OCI-LY1 (cell line): ENCODE results near the gene KMT2A.

Source experiments
- H2AFZ ChIP-seq: fragments of 200-600 bp; sonication (generic), shearing (Covaris generic); 2 replicates; pipeline ENCODE4 v1.6.0; 2014; ENCODE audit warnings: antibody characterized with exemption, mild to moderate bottlenecking, low read length
- H3F3A ChIP-seq: fragments of 200-600 bp; sonication (generic), shearing (Covaris generic); 2 replicates; pipeline ENCODE4 v1.6.0; 2014; ENCODE audit warnings: mild to moderate bottlenecking, antibody characterized with exemption, low read length, moderate library complexity; ENCODE audit not compliant: insufficient read depth
- H3K27ac ChIP-seq: fragments of 200-600 bp; sonication (generic); 2 replicates; pipeline ENCODE4 v1.5.1; 2014; ENCODE audit warnings: low read length, mixed run types, mild to moderate bottlenecking, low read depth; ENCODE audit not compliant: poor library complexity, severe bottlenecking
- H3K27me3 ChIP-seq: fragments of 200-600 bp; sonication (generic); 2 replicates; pipeline ENCODE4 v1.6.0; 2014; ENCODE audit warnings: antibody characterized with exemption, mild to moderate bottlenecking, low read length, moderate library complexity; ENCODE audit not compliant: insufficient read depth
- H3K36me3 ChIP-seq: fragments of 200-600 bp; sonication (generic); 2 replicates; pipeline ENCODE4 v1.6.1; 2014; ENCODE audit warnings: mild to moderate bottlenecking, antibody characterized with exemption, low read length, moderate library complexity, mixed read lengths; ENCODE audit not compliant: insufficient read depth
- H3K4me1 ChIP-seq: fragments of 200-600 bp; sonication (generic); 2 replicates; pipeline ENCODE4 v1.5.1; 2014; ENCODE audit warnings: mild to moderate bottlenecking, low read length, moderate library complexity; ENCODE audit not compliant: insufficient read depth, severe bottlenecking
- H3K4me2 ChIP-seq: fragments of 200-600 bp; sonication (generic), shearing (Covaris generic); 2 replicates; pipeline ENCODE4 v1.6.1; 2014; ENCODE audit warnings: low read length
- H3K4me3 ChIP-seq: fragments of 200-600 bp; sonication (generic); 2 replicates; pipeline ENCODE4 v1.5.1; 2014; ENCODE audit warnings: low read length, low read depth, mild to moderate bottlenecking, mixed read lengths; ENCODE audit not compliant: poor library complexity, severe bottlenecking
- H3K79me2 ChIP-seq: fragments of 200-600 bp; shearing (Covaris generic); 2 replicates; pipeline ENCODE4 v1.6.1; 2016; ENCODE audit warnings: mixed run types, low read length, mixed read lengths; ENCODE audit not compliant: insufficient read depth
- H3K9ac ChIP-seq: fragments of 200-600 bp; sonication (generic), shearing (Covaris generic); 2 replicates; pipeline ENCODE4 v1.6.1; 2014; ENCODE audit warnings: mild to moderate bottlenecking, low read length, mixed read lengths
- H3K9me2 ChIP-seq: fragments of 200-600 bp; sonication (generic), shearing (Covaris generic); 2 replicates; pipeline ENCODE4 v1.6.1; 2014; ENCODE audit warnings: low read depth, mild to moderate bottlenecking, low read length, mixed read lengths
- H3K9me3 ChIP-seq: fragments of 200-600 bp; shearing (Covaris generic); 2 replicates; pipeline ENCODE4 v1.6.1; 2014; ENCODE audit warnings: low read length, mixed read lengths
- H4K20me1 ChIP-seq: fragments of 200-600 bp; sonication (generic), shearing (Covaris generic); 2 replicates; pipeline ENCODE4 v1.6.0; 2016; ENCODE audit warnings: mild to moderate bottlenecking, low read length; ENCODE audit not compliant: insufficient read depth
- EZH2 ChIP-seq: fragments of 200-600 bp; sonication (generic), shearing (Covaris generic); IDR thresholded peaks from 2 replicates; pipeline ENCODE4 v1.8.0; 2017; ENCODE audit warnings: borderline replicate concordance, mixed run types, mild to moderate bottlenecking, antibody characterized with exemption, low read length, moderate library complexity, mixed read lengths
- TF ChIP-seq, protein P1 (sequence below): fragments of 200-600 bp; sonication (generic), shearing (Covaris generic); IDR thresholded peaks from 2 replicates; pipeline ENCODE4 v1.5.1; 2017; ENCODE audit warnings: mild to moderate bottlenecking, antibody characterized with exemption, low read length, moderate library complexity, mixed read lengths

Gene KMT2A

DNA sequence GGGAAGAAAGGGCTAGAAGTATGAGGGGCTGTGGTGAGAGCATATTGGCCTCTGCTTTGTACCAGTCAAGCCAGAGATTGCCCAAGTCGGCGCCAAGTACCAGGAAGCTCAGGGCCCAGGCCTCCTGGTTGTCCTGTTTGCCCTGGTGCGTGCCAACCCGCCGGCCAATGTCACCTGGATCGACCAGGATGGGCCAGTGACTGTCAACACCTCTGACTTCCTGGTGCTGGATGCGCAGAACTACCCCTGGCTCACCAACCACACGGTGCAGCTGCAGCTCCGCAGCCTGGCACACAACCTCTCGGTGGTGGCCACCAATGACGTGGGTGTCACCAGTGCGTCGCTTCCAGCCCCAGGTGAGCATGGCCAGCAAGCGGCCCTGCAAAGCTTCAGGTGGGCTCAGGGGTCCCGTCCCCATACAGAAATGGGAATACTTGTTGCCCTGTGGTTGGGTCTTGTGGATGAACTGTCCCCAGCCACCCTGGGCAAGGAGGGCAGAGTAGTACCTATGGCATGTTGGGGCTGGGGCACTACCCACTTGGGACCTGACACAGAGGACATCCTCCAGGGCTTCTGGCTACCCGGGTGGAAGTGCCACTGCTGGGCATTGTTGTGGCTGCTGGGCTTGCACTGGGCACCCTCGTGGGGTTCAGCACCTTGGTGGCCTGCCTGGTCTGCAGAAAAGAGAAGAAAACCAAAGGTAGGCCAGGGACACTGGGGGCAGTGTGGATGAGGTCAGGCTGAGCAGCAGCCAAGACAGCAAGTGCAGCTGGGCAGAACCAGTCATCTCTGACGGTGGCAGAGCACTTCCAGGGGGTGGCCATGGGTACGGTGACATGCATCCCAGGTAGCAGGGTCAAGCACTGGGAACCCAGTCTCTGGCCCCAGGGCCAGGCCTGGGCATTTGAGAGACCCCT is 96.8 kb downstream of the KMT2A start:
- Histone ChIP-seq H2AFZ (no peak overlapping the region), H3K79me2 (no peaks in the 10 kb centered on the region), H3F3A (no peaks in the 10 kb centered on the region), H3K9ac (no peak overlapping the region), H3K4me3 (no peak overlapping the region), H4K20me1 (no peaks in the 10 kb centered on the region), H3K36me3 (no peaks in the 10 kb centered on the region), H3K27ac (no peak overlapping the region), H3K27me3 (no peaks in the 10 kb centered on the region), H3K4me1 (peaks cover 6% of the 10 kb centered on the region), H3K4me2 (no peak overlapping the region), H3K9me3 (no peaks in the 10 kb centered on the region), H3K9me2 (no peaks in the 10 kb centered on the region)
- TF ChIP-seq EZH2: no peak
- TF ChIP-seq, protein P1, sequence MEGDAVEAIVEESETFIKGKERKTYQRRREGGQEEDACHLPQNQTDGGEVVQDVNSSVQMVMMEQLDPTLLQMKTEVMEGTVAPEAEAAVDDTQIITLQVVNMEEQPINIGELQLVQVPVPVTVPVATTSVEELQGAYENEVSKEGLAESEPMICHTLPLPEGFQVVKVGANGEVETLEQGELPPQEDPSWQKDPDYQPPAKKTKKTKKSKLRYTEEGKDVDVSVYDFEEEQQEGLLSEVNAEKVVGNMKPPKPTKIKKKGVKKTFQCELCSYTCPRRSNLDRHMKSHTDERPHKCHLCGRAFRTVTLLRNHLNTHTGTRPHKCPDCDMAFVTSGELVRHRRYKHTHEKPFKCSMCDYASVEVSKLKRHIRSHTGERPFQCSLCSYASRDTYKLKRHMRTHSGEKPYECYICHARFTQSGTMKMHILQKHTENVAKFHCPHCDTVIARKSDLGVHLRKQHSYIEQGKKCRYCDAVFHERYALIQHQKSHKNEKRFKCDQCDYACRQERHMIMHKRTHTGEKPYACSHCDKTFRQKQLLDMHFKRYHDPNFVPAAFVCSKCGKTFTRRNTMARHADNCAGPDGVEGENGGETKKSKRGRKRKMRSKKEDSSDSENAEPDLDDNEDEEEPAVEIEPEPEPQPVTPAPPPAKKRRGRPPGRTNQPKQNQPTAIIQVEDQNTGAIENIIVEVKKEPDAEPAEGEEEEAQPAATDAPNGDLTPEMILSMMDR: no peak

DNA sequence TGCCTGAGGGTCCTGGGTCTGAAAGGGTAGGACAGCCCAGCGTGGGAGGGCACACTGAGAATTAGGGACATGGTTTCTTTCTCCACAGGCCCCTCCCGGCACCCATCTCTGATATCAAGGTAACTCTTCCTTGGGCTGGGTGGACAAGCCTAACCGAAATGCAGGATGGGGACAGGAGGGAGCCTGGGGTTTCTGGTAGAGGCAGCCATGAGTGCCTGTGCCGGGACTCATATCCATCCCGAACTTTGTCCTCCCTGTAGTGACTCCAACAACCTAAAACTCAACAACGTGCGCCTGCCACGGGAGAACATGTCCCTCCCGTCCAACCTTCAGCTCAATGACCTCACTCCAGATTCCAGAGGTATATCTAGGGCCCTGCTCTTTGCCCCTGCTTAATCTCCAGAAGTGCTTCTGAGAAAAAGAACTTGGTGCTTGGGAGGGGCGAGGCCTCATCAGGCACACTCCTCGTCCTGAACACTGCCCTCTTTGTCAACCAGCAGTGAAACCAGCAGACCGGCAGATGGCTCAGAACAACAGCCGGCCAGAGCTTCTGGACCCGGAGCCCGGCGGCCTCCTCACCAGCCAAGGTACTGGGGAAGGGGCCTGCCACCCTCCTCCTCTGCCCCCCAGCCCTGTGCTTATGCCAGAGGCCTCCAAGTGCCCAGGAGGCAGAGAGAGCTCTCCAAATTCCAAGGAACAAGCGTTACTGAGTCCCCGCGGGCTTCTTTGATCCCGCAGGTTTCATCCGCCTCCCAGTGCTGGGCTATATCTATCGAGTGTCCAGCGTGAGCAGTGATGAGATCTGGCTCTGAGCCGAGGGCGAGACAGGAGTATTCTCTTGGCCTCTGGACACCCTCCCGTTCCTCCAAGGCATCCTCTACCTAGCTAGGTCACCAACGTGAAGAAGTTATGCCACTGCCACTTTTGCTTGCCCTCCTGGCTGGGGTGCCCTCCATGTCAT is 97.8 kb downstream of the KMT2A start:
- no peak for TF ChIP-seq EZH2
- TF ChIP-seq, protein P1: no peak
- Histone ChIP-seq H3K4me3 (no peak overlapping the region), H3K4me1 (peaks cover 6% of the 10 kb centered on the region), H3K36me3 (no peaks in the 10 kb centered on the region), H3K79me2 (no peaks in the 10 kb centered on the region), H3K27me3 (no peaks in the 10 kb centered on the region), H2AFZ (no peak overlapping the region), H3K9me2 (no peaks in the 10 kb centered on the region), H4K20me1 (no peaks in the 10 kb centered on the region), H3K9ac (no peak overlapping the region), H3F3A (no peaks in the 10 kb centered on the region), H3K9me3 (no peaks in the 10 kb centered on the region), H3K27ac (no peak overlapping the region), H3K4me2 (no peak overlapping the region)

DNA sequence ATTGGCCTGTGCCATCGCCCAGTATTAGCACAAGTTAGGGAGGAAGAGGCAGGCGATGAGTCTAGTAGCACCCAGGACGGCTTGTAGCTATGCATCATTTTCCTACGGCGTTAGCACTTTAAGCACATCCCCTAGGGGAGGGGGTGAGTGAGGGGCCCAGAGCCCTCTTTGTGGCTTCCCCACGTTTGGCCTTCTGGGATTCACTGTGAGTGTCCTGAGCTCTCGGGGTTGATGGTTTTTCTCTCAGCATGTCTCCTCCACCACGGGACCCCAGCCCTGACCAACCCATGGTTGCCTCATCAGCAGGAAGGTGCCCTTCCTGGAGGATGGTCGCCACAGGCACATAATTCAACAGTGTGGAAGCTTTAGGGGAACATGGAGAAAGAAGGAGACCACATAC is 99.0 kb downstream of the KMT2A start:
- no peak overlapping the region for H3K27ac ChIP-seq
- TF ChIP-seq, protein P1: no peak
- no peak for TF ChIP-seq EZH2
- H3K79me2 ChIP-seq: no peaks in the 10 kb centered on the region
- H2AFZ ChIP-seq: no peak overlapping the region
- H4K20me1 ChIP-seq: no peaks in the 10 kb centered on the region
- no peak overlapping the region for H3K4me2 ChIP-seq
- no peak overlapping the region for H3K4me3 ChIP-seq
- H3K9ac ChIP-seq: no peak overlapping the region
- H3K9me3 ChIP-seq: no peaks in the 10 kb centered on the region
- H3K27me3 ChIP-seq: no peaks in the 10 kb centered on the region
- H3K9me2 ChIP-seq: no peaks in the 10 kb centered on the region
- no peaks in the 10 kb centered on the region for H3K36me3 ChIP-seq
- H3F3A ChIP-seq: no peaks in the 10 kb centered on the region
- H3K4me1 ChIP-seq: peaks cover 1% of the 10 kb centered on the region
